DOHH2 (cell line): ENCODE measurements around the gene AP3D1.
A peak's percentile ranks its signal among the peaks of the same experiment; 100 is the strongest.
"Not testable (repeated sequence)": the region's sequence is repeated elsewhere in the genome, so short reads cannot be mapped to it uniquely, and the experiment has no call there.

Source experiments
- H3F3A ChIP-seq: fragments of 200-600 bp; sonication (generic), shearing (Covaris generic); 2 replicates; pipeline ENCODE4 v1.6.0; 2016; ENCODE audit warnings: antibody characterized with exemption, mild to moderate bottlenecking; ENCODE audit not compliant: control insufficient read depth, insufficient read depth
- H3K27ac ChIP-seq: fragments of 200-600 bp; sonication (generic); 2 replicates; pipeline ENCODE4 v1.5.1; 2014; ENCODE audit warnings: low read depth, mild to moderate bottlenecking, low read length, moderate library complexity
- H3K27me3 ChIP-seq: fragments of 200-600 bp; sonication (generic); 2 replicates; pipeline ENCODE4 v1.6.1; 2014; ENCODE audit warnings: mild to moderate bottlenecking, low read length, mixed read lengths; ENCODE audit not compliant: control insufficient read depth
- H3K36me3 ChIP-seq: fragments of 200-600 bp; sonication (generic); 2 replicates; pipeline ENCODE4 v1.6.1; 2014; ENCODE audit warnings: mild to moderate bottlenecking, low read length, moderate library complexity, mixed read lengths; ENCODE audit not compliant: control insufficient read depth
- H3K4me1 ChIP-seq: fragments of 200-600 bp; sonication (generic); 2 replicates; pipeline ENCODE4 v1.6.1; 2014; ENCODE audit warnings: mild to moderate bottlenecking, low read length, mixed read lengths; ENCODE audit not compliant: control insufficient read depth
- H3K4me2 ChIP-seq: fragments of 200-600 bp; sonication (generic); 2 replicates; pipeline ENCODE4 v1.6.0; 2014; ENCODE audit warnings: mild to moderate bottlenecking, low read length, moderate library complexity
- H3K4me3 ChIP-seq: fragments of 200-600 bp; sonication (generic); 2 replicates; pipeline ENCODE4 v1.5.1; 2014; ENCODE audit warnings: mild to moderate bottlenecking, low read length, mixed read lengths
- H3K79me2 ChIP-seq: fragments of 200-600 bp; sonication (generic); 2 replicates; pipeline ENCODE4 v1.6.1; 2014; ENCODE audit warnings: mild to moderate bottlenecking, low read length, mixed read lengths; ENCODE audit not compliant: control insufficient read depth
- H3K9me2 ChIP-seq: fragments of 200-600 bp; sonication (generic); replicated peaks from 2 replicates; pipeline ENCODE4 v1.6.1; 2014; ENCODE audit warnings: mild to moderate bottlenecking, low read length, mixed read lengths; ENCODE audit not compliant: control insufficient read depth
- H3K9me3 ChIP-seq: fragments of 200-600 bp; sonication (generic); 2 replicates; pipeline ENCODE4 v1.6.1; 2014; ENCODE audit warnings: antibody characterized with exemption, low read length, mixed read lengths; ENCODE audit not compliant: control insufficient read depth, insufficient read depth
- H4K20me1 ChIP-seq: fragments of 200-600 bp; sonication (generic); 2 replicates; pipeline ENCODE4 v1.6.0; 2014; ENCODE audit warnings: low read depth, mild to moderate bottlenecking, antibody characterized with exemption, low read length, moderate library complexity; ENCODE audit not compliant: control insufficient read depth, insufficient read depth
- EZH2phosphoT487 ChIP-seq: fragments of 200-600 bp; sonication (generic); IDR thresholded peaks from 2 replicates; pipeline ENCODE4 v1.6.1; 2017; ENCODE audit warnings: borderline replicate concordance, mild to moderate bottlenecking, antibody characterized with exemption, low read length, moderate library complexity, mixed read lengths
- TF ChIP-seq, protein P1 (sequence below): fragments of 200-600 bp; sonication (generic); IDR thresholded peaks from one replicate; pipeline ENCODE4 v1.5.1; 2014; ENCODE audit warnings: antibody characterized with exemption, mild to moderate bottlenecking, low read depth, low read length; ENCODE audit not compliant: poor library complexity, severe bottlenecking

The AP3D1 gene

DNA sequence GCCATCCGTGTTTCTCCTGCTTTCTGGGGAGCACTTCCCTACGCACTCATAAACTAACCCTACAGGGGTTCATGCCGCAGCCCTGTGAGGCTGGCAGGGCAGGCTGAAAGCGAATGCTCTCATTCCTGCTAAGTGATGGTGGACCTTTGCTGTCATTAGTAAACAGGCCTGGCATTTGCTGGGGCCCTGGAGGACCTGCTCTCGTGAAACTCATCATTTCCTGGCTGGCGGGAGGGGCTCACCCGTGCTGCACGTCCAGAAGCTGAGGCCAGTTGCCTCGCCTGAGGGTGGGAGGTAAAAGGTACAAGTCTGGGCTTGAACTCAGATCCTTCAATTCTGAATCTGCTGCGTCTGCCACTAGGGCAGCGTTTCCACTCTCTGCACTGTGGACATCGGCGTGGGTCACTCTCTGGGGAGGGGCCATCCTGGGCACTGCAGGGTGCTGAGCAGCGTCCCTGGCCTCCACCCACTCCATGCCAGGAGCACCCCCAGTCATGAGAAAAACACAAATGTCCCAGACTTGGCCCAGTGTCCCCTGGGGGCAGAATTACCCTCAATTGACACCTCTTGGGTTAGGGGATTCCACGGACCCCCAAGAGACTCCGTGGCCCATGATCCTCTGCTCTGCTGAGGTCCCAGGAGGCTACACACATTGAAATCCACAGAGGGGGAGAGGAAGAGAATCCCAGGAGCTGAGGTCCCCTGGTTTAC lies 62.2 kb downstream of the AP3D1 start:
- Histone ChIP-seq H3K9me3 (no peaks in the 10 kb centered on the region), H3K9me2 (no peaks in the 10 kb centered on the region), H3K79me2 (peaks cover 49% of the 10 kb centered on the region), H3K27me3 (no peaks in the 10 kb centered on the region), H4K20me1 (no peaks in the 10 kb centered on the region), H3K36me3 (peaks cover 61% of the 10 kb centered on the region), H3K4me2 (peak overlapping the region; percentile 74), H3K4me1 (peaks cover 81% of the 10 kb centered on the region), H3K27ac (peak overlapping the region; percentile 99), H3K4me3 (peak overlapping the region; percentile 82), H3F3A (peaks cover 67% of the 10 kb centered on the region)
- no peak for TF ChIP-seq EZH2phosphoT487
- TF ChIP-seq, protein P1, sequence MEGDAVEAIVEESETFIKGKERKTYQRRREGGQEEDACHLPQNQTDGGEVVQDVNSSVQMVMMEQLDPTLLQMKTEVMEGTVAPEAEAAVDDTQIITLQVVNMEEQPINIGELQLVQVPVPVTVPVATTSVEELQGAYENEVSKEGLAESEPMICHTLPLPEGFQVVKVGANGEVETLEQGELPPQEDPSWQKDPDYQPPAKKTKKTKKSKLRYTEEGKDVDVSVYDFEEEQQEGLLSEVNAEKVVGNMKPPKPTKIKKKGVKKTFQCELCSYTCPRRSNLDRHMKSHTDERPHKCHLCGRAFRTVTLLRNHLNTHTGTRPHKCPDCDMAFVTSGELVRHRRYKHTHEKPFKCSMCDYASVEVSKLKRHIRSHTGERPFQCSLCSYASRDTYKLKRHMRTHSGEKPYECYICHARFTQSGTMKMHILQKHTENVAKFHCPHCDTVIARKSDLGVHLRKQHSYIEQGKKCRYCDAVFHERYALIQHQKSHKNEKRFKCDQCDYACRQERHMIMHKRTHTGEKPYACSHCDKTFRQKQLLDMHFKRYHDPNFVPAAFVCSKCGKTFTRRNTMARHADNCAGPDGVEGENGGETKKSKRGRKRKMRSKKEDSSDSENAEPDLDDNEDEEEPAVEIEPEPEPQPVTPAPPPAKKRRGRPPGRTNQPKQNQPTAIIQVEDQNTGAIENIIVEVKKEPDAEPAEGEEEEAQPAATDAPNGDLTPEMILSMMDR = peak; percentile 23

- Histone ChIP-seq H3F3A (peaks cover 60% of the 10 kb centered on the region), H3K9me2 (no peaks in the 10 kb centered on the region), H3K27me3 (no peaks in the 10 kb centered on the region), H4K20me1 (no peaks in the 10 kb centered on the region), H3K9me3 (no peaks in the 10 kb centered on the region), H3K4me3 (peak overlapping the region; percentile 62), H3K36me3 (peaks cover 61% of the 10 kb centered on the region), H3K27ac (peak overlapping the region; percentile 99), H3K4me1 (peaks cover 70% of the 10 kb centered on the region), H3K79me2 (peaks cover 49% of the 10 kb centered on the region), H3K4me2 (peak overlapping the region; percentile 74)
- no peak for TF ChIP-seq EZH2phosphoT487
- TF ChIP-seq, protein P1 = peak; percentile 88
Measured at GRCh38 chr19:2087621-2088100, 63.7 kb downstream of the AP3D1 start.

- not testable (repeated sequence) for H3K9me2 ChIP-seq, H4K20me1 ChIP-seq, H3K9me3 ChIP-seq, H3K27me3 ChIP-seq
- Histone ChIP-seq H3K4me3 (peak overlapping the region; percentile 62), H3K27ac (peak overlapping the region; percentile 99), H3K36me3 (peaks cover 61% of the 10 kb centered on the region), H3K4me1 (peaks cover 69% of the 10 kb centered on the region), H3F3A (peaks cover 54% of the 10 kb centered on the region), H3K79me2 (peaks cover 49% of the 10 kb centered on the region), H3K4me2 (peak overlapping the region; percentile 74)
Measured at GRCh38 chr19:2086695-2087620, 64.4 kb downstream of the AP3D1 start.
